ENCODE measurements around the gene JSRP1.

- TF ChIP-seq CTCF (IDR thresholded peaks at IDR 0.05) (no peak), POLR2A (IDR thresholded peaks at IDR 0.05) (no peak)
Observed at GRCh38 chr19:2290441-2291184, 34.4 kb upstream of the JSRP1 start.
